GM13976 (cell line): Measurements from ENCODE around the gene POMT1.

Experiments used
- DNase-seq: peaks from one replicate; pipeline ENCODE4 v3.0.0; 2012; ENCODE audit warnings: low spot score
- in situ Hi-C: fragments of 300-500 bp; cut with MboI; formaldehyde crosslinking; loops from one replicate; pipeline ENCODE4 v1.12.0; 2022; ENCODE audit warnings: low sequenced_read_pairs, mixed read lengths, inconsistent platforms; ENCODE audit not compliant: unreplicated experiment
- TF ChIP-seq, protein P1 (sequence below): IDR thresholded peaks from 2 replicates; pipeline ENCODE4 v1.5.1; 2012; ENCODE audit warnings: borderline replicate concordance, mild to moderate bottlenecking; ENCODE audit not compliant: insufficient read depth; ENCODE audit errors: extremely low read depth, missing control alignments, control extremely low read depth

Gene POMT1

DNA sequence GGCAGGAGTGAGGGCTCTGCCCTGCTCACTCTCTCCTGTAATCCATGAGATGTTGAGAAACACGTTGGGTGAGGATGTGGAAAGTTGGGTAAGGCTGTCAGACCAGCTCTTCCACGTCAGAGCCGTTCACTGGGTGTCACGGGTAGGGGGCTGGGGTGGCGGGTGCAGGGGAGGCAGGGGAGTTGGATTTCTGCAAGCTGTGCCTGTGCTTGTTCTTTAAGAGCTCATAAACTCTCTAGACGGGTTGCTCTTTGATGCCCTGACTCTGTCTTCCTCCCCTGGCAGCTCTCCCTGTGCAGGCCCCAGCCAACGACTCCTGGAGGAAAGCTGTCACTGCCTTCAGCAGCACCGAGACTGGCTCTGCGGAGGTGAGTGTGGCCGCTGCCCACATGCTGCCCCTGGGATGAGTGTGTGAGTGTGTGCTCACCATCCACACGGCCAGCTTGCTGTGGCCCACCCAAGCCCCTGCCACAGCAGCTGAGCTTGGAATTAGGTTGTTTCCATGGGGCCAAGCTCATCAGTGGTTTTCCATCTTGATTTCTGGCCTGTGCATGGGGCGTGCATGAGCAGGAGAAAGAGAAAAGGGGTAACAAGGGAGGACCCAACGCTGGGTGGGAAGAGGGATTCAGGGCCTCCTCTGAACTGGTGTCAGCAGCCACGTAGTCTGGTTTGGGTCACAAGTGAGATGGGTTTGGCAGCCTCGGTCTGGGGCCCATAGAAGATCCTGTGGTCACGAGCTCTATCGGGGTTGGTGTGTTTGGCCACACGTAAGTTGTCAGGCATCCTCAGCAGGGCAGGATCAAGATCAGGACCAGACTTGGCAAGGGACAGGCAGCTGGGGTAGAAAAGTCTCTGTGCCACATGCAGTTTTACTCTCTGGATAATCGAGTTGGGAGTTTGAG lies 21.0 kb upstream of the POMT1 start:
- DNase-seq = no peak
- in situ Hi-C loops = loop anchor here (10.0 kb wide), 1 partner anchor 117 kb away; no protein-coding TSS in a partner anchor
- TF ChIP-seq, protein P1, sequence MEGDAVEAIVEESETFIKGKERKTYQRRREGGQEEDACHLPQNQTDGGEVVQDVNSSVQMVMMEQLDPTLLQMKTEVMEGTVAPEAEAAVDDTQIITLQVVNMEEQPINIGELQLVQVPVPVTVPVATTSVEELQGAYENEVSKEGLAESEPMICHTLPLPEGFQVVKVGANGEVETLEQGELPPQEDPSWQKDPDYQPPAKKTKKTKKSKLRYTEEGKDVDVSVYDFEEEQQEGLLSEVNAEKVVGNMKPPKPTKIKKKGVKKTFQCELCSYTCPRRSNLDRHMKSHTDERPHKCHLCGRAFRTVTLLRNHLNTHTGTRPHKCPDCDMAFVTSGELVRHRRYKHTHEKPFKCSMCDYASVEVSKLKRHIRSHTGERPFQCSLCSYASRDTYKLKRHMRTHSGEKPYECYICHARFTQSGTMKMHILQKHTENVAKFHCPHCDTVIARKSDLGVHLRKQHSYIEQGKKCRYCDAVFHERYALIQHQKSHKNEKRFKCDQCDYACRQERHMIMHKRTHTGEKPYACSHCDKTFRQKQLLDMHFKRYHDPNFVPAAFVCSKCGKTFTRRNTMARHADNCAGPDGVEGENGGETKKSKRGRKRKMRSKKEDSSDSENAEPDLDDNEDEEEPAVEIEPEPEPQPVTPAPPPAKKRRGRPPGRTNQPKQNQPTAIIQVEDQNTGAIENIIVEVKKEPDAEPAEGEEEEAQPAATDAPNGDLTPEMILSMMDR = no peak

GRCh38 chr9:131482343-131483006 lies 20.2 kb upstream of the POMT1 start:
- in situ Hi-C loops = loop anchor here (10.0 kb wide), 1 partner anchor 118 kb away; no protein-coding TSS in a partner anchor
- TF ChIP-seq, protein P1 = no peak
- DNase-seq = no peak

- no peak for DNase-seq
- in situ Hi-C loops = loop anchor here (10.0 kb wide), 1 partner anchor 119 kb away; no protein-coding TSS in a partner anchor
- TF ChIP-seq, protein P1 = no peak
Measured at GRCh38 chr9:131483319-131484050, 19.2 kb upstream of the POMT1 start.

DNA sequence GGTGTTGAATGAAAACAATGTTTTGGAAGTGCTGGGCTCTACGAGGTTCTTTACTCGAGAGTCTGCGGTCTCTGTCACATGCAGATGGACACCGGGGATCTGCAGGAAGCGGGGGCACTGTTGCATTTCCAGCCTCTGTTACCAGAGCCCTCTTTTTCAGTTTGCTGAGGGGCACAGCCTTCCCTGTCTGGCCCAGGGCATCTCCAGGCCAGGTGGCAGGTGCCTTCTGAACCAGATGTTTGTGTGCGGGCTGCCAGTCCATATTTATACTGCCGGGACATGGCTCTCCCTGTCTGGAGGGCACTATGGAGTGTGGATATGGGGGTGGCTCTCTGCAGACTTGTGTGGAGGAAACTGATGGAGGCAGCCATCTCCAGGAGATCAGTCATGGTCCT lies 18.7 kb upstream of the POMT1 start:
- no peak for DNase-seq
- TF ChIP-seq, protein P1 = no peak
- in situ Hi-C loops = loop anchor here (10.0 kb wide), 1 partner anchor 119 kb away; no protein-coding TSS in a partner anchor

DNA sequence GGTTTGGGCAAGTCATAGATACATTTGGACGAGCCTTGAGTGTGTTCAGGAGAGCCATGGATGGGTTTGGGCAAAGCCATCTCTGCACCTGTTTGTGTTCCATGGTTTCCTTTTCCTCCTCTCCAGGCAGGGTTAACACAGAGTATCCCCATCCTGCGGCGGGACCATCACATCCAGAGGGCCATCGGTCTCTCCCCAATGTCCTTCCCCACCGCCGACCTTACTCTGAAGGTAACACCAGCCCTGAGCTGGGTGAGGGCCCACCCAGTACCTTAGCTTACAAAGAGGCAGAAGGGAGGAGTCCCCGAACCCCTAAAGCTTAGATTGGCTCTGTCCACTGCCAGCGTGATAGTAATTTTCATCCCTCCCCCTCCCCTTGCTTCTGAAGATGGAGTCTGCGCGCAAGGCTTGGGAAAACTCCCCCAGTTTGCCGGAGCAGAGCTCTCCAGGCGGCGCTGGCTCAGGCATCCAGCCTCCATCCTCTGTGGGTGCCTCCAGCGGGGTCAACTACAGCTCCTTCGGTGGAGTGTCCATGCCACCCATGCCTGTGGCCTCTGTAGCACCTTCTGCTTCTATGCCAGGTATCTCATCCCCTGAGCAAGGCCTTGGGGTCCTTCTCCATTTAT lies 18.0 kb upstream of the POMT1 start:
- TF ChIP-seq, protein P1 = no peak
- in situ Hi-C loops = loop anchor here (10.0 kb wide), 1 partner anchor 120 kb away; no protein-coding TSS in a partner anchor
- no peak for DNase-seq
